ENCODE measurements around the gene GGT7. TPM values are rescaled to one million over a fixed set of nuclear protein-coding genes. Genes with fewer than 3 reads are reported as not detected.

The GGT7 gene
- total RNA-seq, 1 experiment from 2014 or later: 6.5 TPM

DNA sequence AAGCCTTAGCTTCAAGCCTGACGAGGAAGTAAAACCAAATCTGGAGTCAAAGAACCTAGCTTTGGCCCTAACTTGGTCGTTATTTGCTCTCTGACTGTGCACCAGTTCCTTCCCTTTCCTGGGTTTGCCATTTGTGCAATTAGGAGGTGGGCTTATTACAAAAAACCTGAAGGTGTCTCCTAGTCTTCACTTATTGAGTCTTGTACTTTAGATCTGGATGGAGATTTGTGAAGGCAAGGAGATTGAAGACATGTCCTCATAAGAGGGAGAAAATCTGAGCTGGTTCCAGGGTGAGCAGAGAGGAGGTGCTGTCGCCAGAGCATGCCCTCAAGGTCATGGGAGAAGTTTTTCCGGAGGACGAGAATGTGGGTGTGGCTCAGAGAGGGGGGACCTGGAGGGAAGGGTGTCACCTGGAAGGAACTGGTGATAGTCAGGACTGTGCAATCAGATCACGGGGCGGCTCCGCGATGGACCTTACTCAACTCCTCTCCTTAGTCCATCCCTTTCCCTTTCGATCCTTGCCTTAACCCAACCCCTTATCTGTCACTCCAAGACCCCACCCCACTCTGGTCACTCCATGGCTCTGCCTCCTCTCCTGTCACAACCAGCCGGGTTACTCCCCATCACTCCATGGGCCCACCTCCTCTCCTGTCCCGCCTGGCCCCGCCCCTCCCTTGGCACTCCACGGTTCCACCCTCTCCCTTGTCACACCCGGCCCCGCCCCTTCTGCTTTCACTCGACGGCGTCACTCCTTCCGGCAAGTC lies 3.2 kb upstream of the GGT7 start:
- CTCF ChIA-PET: interaction anchor here (0.6 to 1.8 kb wide), 14 partner anchors 14 to 883 kb away, joined by 3 to 28 read pairs (median 6); partner anchors contain the start of genes GSS, MYH7B and TRPC4AP
- peak overlapping the region; percentile 83 for H3K27ac ChIP-seq
- peak overlapping the region; percentile 40; the same call in 1 of the 2 replicates for H3K4me3 ChIP-seq
- H3K27me3 ChIP-seq (ENCODE audit: insufficient read depth, low read depth): no peaks in the 10 kb centered on the region
- peak overlapping the region; percentile 58; the same call in 1 of the 2 replicates for H2AFZ ChIP-seq
- H3K79me2 ChIP-seq (ENCODE audit: low read depth): peaks cover 33% of the 10 kb centered on the region
- H3K4me1 ChIP-seq (replicated peaks; ENCODE audit: insufficient read depth): peaks cover 40% of the 10 kb centered on the region
- no peaks in the 10 kb centered on the region for H3K9me3 ChIP-seq (ENCODE audit: insufficient read depth, low read depth)
- POLR2A ChIA-PET (ENCODE audit: unreplicated experiment): interaction anchor here (0.5 to 1.5 kb wide), 6 partner anchors 42 to 1250 kb away, joined by 3 to 8 read pairs (median 4); partner anchors contain the start of genes GSS and MYH7B
- H4K20me1 ChIP-seq (ENCODE audit: insufficient read depth): 0 out of 2 replicates have a peak, but pooled peaks cover 6% of the 10 kb centered on the region
- peaks cover 8% of the 10 kb centered on the region; the same call in 1 of the 2 replicates for H3F3A ChIP-seq (ENCODE audit: insufficient read depth, low read depth)
- BruUV-seq (replicated peaks): no TSS peak
- peak overlapping the region; percentile 77 for H3K4me2 ChIP-seq
- peak; percentile 47 for TF ChIP-seq CTCF (conservative IDR thresholded peaks at IDR 0.05)
- no peak for TF ChIP-seq EZH2 (IDR thresholded peaks at IDR 0.05; ENCODE audit: low read depth)
- intact Hi-C loops (cut with micrococcal nuclease; ENCODE audit: unreplicated experiment): loop anchor here (1.0 to 10.0 kb wide), 7 partner anchors 31 to 393 kb away; partner anchors contain the start of genes GSS and MYH7B
- DNase-seq: peak; percentile 97 to 100
- H3K36me3 ChIP-seq (ENCODE audit: low read depth): no peaks in the 10 kb centered on the region
- no peaks in the 10 kb centered on the region for H3K9me2 ChIP-seq (ENCODE audit: insufficient read depth)

GRCh38 chr20:34874094-34874654 lies 1.5 kb upstream of the GGT7 start:
- TF ChIP-seq EZH2 (IDR thresholded peaks at IDR 0.05; ENCODE audit: low read depth) (no peak), CTCF (conservative IDR thresholded peaks at IDR 0.05) (peak; percentile 93)
- no peaks in the 10 kb centered on the region for H3K9me2 ChIP-seq (ENCODE audit: insufficient read depth)
- peaks cover 5% of the 10 kb centered on the region; the same call in 1 of the 2 replicates for H3F3A ChIP-seq (ENCODE audit: insufficient read depth, low read depth)
- H4K20me1 ChIP-seq (ENCODE audit: insufficient read depth): 0 out of 2 replicates have a peak, but pooled peaks cover 6% of the 10 kb centered on the region
- H3K4me2 ChIP-seq: no peak overlapping the region
- H3K79me2 ChIP-seq (ENCODE audit: low read depth): peaks cover 23% of the 10 kb centered on the region
- no peaks in the 10 kb centered on the region for H3K9me3 ChIP-seq (ENCODE audit: insufficient read depth, low read depth)
- peaks cover 26% of the 10 kb centered on the region for H3K4me1 ChIP-seq (replicated peaks; ENCODE audit: insufficient read depth)
- no peaks in the 10 kb centered on the region for H3K27me3 ChIP-seq (ENCODE audit: insufficient read depth, low read depth)
- DNase-seq: peak; percentile 66 to 81
- H2AFZ ChIP-seq: no peak overlapping the region
- CTCF ChIA-PET: interaction anchor here (0.8 to 1.3 kb wide), 6 partner anchors 10 to 336 kb away, joined by 3 to 9 read pairs (median 4); partner anchors contain the start of genes GSS, MYH7B and TRPC4AP
- POLR2A ChIA-PET (ENCODE audit: unreplicated experiment): interaction anchor here (0.5 to 1.1 kb wide), 3 partner anchors 81 to 272 kb away, joined by 4 to 10 read pairs (median 4); partner anchors contain the start of genes GSS and MYH7B
- intact Hi-C loops (cut with micrococcal nuclease; ENCODE audit: unreplicated experiment): loop anchor here (1.0 to 10.0 kb wide), 4 partner anchors 42 to 395 kb away; no protein-coding TSS in a partner anchor
- H3K27ac ChIP-seq: 0 out of 2 replicates have a peak overlapping the region, but pooled peaks have one; percentile 83
- no peaks in the 10 kb centered on the region for H3K36me3 ChIP-seq (ENCODE audit: low read depth)
- BruUV-seq (replicated peaks): no TSS peak
- no peak overlapping the region for H3K4me3 ChIP-seq

- Histone ChIP-seq H3K9me3 (ENCODE audit: insufficient read depth, low read depth) (no peaks in the 10 kb centered on the region), H2AFZ (no peak overlapping the region), H3K4me1 (replicated peaks; ENCODE audit: insufficient read depth) (peaks cover 26% of the 10 kb centered on the region), H3K36me3 (ENCODE audit: low read depth) (no peaks in the 10 kb centered on the region), H3K27me3 (ENCODE audit: insufficient read depth, low read depth) (no peaks in the 10 kb centered on the region), H3K9me2 (ENCODE audit: insufficient read depth) (no peaks in the 10 kb centered on the region), H3K4me3 (no peak overlapping the region), H3K27ac (no peak overlapping the region), H3F3A (ENCODE audit: insufficient read depth, low read depth) (peaks cover 5% of the 10 kb centered on the region; the same call in 1 of the 2 replicates), H3K4me2 (no peak overlapping the region), H4K20me1 (ENCODE audit: insufficient read depth) (0 out of 2 replicates have a peak, but pooled peaks cover 6% of the 10 kb centered on the region), H3K79me2 (ENCODE audit: low read depth) (peaks cover 20% of the 10 kb centered on the region)
- TF ChIP-seq CTCF (conservative IDR thresholded peaks at IDR 0.05) (no peak), EZH2 (IDR thresholded peaks at IDR 0.05; ENCODE audit: low read depth) (no peak)
- CTCF ChIA-PET: interaction anchor here (0.8 to 1.3 kb wide), 6 partner anchors 9 to 336 kb away, joined by 3 to 9 read pairs (median 4); partner anchors contain the start of genes GSS, MYH7B and TRPC4AP
- intact Hi-C loops (cut with micrococcal nuclease; ENCODE audit: unreplicated experiment): loop anchor here (1.0 to 10.0 kb wide), 4 partner anchors 41 to 395 kb away; no protein-coding TSS in a partner anchor
- no peak for DNase-seq
- POLR2A ChIA-PET (ENCODE audit: unreplicated experiment): interaction anchor here (0.7 to 1.1 kb wide), 2 partner anchors 82 to 273 kb away, joined by 4 to 10 read pairs; partner anchors contain the start of genes GSS and MYH7B
- no TSS peak for BruUV-seq (replicated peaks)
These were observed 982 bp upstream of the GGT7 start for GRCh38 chr20:34873583-34874093.
